HG03280 (cell line): ENCODE results near the gene ASB3.
"Not testable (repeated sequence)": the region's sequence is repeated elsewhere in the genome, so short reads cannot be mapped to it uniquely, and the experiment has no call there.

Experiments
- ATAC-seq: cut with Tn5 transposase; IDR thresholded peaks from one replicate; pipeline ENCODE4 v1.9.1; 2021; ENCODE audit warnings: mild to moderate bottlenecking, moderate library complexity; ENCODE audit not compliant: unreplicated experiment

The ASB3 gene

DNA sequence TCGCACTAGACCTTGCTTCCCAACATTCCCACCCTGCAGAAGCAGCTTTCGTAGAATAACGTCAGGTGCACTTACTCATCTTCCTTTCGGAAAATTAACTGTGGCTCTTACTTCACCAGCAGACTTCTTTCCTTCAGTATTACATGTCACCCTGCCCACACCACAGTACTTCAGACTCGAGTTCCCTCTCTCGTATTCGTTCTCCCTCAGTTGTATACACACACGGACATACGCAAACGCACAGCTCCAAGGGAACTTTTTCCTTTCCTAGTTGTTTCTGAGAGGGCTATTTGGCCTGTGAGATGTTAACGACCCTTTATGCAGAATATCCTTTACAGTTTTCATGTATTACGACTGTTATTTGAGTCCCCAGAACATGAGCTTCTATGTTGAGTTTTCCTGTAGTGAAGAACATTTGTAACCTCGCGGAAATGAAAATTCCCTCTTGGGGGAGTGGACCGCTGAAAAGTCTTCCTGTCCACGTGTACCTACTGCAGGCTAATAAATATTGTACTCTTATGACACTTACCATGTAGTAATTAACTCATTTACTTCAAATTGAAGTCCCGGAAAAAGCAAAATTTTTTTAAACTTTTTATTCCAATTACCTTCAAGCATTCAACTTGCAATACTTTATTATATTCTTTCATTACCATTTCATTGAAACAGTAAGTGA, 999 bp upstream of the ASB3 start:
- no peak for ATAC-seq

DNA sequence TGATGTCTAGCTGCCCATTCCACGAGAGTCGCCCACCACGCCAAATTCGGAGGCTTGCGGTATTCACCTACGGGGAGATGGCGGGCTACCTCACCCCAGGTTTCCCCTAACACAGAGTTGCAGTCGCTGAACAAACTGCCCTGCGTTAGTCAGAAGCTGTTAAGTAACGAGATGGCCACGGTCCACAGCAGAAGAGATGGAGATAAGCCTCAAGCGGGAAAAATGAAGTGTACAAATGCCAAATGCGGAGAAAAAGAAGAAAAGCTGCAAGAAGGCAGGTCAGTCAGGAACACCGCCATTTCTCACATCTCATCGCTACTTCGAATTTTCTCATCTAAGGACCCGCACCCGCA, 425 bp downstream of the ASB3 start:
- peak; percentile 1 for ATAC-seq

DNA sequence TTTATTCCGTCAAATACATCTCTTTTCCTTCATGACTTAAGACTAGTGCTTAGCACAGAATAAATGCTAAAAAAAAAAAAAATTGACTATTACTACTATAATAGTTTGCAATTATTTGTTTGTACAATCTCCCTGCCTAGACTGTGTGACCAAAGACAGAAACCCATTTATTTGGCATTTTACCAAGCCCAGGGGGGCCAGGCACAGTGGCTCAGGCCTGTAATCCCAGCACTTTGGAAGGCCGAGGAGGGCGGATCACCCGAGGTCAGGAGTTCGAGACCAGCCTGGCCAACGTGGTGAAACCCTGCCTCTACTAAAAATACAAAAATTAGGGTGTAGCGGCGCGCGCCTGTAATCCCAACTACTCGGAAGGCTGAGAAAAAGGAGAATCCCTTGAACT, 1.4 kb downstream of the ASB3 start:
- ATAC-seq: no peak

DNA sequence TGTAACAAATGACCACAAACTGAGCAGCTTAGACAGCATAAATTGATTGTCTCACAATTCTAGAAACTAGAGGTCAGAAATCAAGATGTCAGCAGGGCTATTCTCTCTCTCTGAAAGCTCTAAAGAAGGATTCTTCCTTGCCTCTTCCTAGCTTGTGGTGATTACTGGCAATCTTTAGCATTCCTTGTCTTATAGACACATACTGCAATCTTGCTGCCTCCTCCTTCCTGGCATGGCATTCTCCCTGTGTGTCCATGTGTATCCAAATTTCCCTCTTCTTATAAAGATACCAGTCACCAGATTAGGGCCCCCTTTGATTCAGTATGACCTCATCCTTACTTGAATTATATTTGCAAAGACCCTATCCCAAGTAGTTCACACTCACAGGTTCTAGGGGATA, 2.3 kb downstream of the ASB3 start:
- no peak for ATAC-seq

DNA sequence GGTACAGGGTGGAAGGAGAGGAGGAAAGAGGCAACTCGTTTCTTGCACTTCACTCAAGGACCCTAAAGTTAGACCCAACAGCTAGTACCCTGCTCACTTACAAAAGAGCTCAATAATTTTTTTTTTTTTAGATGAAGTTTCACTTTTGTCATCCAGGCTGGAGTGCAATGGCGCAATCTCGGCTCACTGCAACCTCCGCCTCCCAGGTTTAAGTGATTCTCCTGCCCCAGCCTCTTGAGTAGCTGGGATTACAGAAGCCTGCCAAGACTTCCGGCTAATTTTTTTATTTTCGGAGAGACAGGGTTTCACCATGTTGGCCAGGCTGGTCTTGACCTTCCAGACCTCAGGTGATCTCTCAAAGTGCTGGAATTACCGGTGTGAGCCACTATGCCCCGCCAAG, 4.1 kb downstream of the ASB3 start:
- ATAC-seq: no peak

DNA sequence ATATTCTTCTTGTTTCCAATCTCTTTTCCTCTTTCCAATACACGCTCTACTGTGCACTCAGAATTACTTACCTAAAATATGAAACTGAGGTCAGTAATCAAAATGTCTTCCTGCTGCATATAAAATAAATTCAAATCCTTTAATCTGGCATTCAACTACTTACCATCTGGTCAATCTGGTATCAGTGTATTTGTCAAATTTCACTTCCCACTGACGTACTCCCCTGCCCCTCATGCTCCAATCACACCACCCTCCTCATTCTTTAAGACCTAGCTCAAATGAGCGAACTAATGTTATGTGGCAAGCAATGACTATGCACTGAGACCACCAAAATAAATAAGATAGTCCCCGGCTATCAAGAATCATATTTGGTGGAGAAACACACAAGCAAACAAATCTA, 6.7 kb downstream of the ASB3 start:
- no peak for ATAC-seq

DNA sequence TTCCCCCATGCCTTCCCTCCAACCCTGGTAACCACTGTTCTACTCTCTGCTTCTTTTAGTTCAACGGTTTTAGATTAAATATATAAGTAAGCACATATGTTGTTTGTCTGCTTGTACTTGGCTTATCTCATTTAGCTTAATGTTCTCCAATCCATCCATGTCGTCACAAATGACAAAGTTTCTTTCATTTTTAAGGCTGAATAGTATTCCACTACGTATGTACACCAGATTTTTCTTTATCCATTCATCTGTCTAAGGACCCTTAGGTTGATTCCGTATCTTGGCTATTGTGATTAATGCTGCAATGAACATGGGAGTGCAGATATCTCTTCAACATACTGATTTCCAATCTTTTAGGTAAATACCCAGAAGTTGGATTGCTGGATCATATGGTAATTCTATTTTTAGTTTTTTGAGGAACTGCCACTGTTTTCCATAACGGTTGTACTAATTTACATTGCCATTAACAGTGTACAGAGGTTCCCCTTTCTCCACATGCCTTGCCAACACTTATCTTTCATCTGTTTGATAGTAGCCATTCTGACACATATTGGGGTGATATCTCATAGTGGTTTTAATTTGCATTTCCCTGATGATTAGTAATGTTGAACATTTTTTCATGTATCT, 8.1 kb downstream of the ASB3 start:
- no peak for ATAC-seq

DNA sequence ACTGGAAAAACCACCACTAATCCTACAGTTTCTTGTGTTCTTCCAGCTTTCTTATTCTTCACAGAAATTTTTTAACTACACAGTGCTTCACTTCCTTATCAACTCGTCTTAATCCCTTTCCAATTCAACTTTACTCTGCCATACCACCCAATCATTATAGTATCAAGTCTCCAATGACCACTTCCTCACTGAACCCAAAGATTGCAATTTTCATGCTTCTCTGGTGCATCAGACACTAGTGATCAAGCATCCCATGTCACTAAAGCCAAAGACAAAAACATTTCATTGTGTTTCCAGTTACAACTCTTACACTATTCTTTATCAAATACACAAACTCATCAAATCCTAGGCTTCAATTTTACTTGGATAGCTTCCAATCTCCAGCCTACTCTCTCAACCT, 9.6 kb downstream of the ASB3 start:
- ATAC-seq: no peak

DNA sequence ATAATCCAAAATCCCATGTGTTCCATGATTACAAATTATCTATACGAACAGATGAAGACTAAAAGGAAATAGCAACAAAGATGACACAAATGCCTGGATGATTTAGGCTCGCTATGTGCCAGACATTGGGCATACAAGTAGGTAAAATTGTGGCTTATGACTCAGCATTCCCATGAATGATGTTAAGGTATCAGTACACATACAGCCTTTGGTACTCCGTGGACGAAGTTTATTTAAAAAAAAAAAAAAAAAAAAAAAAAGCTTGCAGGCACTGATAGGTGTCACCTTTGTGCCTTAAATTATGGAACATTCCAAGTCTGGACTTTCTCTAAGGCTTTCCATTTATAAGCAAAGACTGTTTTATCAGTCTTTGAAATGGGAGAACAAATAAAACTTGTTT, 16.5 kb downstream of the ASB3 start:
- no peak for ATAC-seq

DNA sequence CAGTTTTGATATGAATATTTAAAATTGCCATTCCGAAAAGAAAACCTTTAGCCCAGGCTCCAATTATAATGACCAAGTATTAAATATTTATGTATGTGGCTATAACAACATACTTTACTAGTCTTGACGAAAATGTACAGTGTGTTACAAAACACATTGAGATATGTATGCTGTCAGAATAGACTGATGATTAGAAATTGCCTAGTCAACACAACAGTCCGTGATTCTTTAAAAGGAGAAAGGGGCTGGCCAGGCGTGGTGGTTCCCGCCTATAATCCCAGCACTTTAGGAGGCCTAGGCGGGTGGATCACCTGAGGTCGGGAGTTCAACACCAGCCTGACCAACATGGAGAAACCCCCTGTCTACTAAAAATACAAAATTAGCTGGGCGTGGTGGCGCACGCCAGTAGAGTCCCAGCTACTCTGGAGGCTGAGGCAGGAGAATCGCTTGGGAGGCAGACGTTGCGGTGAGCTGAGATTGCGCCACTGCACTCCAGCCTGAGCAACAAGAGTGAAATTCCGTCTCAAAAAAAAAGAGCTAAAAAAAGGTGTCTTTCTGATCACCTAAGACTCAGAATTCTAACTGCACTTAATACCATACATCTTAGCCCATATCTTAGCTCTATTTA, 17.3 kb downstream of the ASB3 start:
- no peak for ATAC-seq

DNA sequence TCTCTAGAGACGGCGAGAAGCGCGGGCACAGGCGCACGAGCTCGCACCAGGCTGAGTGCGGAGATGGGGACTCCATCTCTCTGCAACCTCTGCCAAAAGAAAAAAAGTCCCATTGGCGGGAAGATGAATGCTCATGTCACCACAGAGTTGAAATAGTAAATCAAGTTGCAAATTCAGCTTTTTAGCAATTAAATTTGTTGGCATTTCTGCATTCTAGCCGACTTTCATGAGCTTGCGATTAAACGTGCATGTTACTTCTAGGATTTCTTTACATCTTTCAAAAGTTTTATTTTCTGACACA, 18.6 kb downstream of the ASB3 start:
- ATAC-seq: peak; percentile 45

DNA sequence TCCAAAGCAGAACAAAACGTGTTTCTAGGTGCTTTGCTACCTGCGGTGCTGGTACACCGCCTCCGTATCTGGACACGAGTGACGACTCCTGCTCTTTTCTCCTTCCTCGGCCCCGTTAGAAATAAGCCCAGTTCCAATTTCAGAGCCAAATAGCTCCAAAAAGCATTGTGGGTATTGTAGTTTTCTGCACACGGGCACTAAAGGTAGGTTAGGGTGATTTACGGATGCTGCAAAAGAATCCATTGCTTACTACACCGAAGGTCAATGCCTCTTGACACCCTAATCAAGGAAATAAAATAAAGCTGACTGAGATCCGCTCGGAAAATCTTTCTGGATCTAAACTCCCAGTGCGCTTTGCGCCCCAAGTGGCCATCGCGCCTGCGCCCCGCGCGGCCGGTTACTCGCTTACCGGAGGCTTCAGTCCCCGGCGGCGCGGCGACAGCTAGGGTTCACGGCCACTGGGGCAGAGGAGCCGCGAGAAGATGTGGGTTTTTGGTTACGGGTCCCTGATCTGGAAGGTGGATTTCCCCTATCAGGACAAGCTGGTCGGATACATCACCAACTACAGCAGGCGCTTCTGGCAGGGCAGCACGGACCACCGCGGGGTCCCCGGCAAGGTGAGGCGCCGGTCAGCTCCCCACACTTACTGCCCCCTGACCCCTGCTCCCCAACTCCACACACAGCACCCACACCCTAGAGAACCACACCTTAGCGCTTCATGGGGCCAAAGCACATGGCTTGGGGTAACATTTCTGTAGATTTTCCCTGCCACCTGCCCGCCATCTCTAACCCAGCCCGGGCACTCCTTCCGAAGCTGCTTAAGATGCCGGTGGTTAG, 19.1 kb downstream of the ASB3 start, which contains the start of gene CHAC2:
Gene CHAC2, plus strand, starts transcription at position 400 of the 837 bp plus-strand sequence. Its CDS starts 83 bp downstream, at position 483.
- peak; percentile 94 for ATAC-seq

DNA sequence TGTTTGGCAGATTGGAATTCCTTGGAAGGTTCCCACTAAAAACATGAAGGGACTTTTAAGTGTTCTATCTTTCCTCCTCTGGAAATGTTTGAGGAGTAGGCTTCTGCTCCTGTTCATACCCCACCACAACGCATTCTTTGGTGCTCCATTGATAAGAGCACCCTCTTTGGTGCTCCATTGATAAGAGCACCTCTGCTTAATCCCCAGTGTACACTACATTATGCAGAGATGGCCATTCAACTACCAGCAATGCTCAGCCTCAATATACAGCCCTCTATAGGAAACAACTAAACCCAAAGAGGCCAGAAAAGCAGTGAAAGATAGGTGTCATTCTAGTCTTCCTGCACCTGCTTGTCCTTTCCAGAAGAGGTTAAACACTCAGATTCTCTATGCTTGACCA, 21.0 kb downstream of the ASB3 start:
- no peak for ATAC-seq

DNA sequence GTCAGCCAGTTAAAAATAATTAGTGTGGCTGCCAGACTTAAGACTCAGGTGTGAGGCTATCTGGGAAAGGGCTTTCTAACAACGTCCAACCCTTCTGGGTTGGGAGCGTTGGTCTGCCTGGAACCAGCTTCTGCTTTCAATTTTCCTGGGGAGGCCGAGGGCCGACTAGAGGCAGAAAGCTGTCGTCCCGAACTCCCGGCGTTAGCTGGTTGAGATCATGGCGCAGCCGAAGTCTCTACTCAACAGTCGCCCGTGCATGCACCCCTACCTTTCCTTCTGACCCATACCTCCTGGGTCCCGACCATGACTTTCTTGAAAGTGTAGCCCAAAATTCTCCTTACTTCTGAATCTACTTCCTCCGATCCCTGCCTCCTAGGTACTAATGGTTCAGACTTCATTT, 29.5 kb downstream of the ASB3 start:
- not testable (repeated sequence) for ATAC-seq

DNA sequence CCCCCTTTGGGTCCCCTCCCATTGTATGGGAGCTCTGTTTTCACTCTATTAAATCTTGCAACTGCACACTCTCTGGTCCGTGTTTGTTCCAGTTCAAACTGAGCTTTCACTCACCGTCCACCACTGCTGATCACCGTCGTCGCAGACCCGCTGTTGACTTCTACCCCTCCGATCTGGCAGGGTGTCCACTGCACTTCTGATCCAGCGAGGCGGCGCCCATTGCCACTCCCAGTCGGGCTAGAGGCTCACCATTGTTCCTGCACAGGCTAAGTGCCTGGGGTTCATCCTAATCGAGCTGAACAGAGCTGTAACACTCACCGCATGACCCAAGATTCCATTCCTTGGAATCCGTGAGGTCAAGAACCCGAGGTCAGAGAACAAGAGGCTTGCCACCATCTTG, 30.1 kb downstream of the ASB3 start:
- ATAC-seq: no peak

DNA sequence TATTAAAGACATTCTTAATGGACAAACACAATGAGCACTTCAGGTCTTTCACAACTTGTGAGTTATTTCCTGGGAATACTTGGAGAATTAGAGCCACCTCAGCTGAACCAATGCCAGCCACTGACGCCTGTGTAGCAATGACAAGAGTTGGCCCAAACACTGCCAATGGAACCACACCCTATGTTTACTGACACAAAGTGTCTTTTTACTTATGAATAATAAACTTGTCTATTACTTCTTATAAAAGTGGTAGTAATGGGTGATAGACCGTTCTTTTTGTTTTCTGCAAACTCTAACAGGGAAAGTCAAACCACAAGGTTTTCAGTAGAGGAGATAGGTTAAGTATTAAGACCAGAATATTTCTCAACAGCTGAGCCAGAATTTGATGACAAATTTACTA, 31.6 kb downstream of the ASB3 start:
- ATAC-seq: no peak

DNA sequence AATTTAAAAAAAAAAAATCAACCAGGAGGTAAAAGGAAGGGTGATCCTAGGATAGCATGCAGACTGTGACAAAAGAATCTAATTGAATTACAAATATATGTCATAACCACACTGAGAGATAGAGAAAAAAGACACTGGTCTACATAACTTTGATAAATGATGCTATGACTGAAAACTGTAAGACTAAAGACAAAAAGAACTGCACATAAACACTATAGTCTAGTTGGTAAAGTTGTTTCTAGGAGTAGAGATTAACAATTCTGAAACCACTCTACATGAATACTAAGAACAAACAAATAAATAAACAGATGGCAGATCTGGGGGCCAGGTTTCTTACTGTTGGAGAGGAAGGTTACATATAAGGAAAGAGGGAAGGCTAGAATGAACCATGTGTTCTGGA, 33.7 kb downstream of the ASB3 start:
- ATAC-seq: no peak

DNA sequence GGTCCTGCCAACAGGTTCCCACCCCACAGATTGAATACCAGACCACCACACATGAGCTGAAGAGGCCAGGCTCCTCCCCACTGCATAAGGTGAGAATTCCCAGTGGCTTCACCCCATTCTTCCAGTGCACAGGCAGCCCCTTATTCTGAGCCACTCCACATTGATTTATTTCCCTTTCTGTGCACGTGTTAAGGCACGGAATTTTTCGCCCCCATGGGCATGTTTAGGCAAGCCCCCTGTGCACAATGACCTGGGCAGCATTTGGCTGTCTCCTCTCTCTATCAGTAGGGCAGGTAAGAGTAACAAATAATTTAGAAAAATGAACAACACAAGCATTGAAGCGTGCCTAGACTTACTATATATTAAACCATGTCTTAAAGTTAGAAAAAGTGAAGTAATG, 34.4 kb downstream of the ASB3 start:
- ATAC-seq: no peak

DNA sequence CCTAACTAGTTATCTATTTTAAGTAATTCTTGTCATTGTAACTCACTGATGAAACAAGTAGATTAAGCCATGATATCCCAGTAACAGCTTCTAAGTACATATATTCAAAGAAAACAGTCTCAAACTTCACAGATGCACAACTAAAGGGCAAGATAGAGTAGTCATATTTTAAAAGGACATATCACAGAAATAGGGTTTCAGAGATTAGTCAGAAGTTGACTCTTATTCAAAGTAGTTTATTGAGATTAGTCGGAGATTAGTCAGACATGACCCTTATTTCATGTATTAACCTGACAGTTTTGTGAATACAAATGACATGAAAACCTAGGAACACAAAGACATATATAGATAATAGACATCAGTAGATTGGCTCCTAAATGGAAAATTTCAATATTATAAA, 35.0 kb downstream of the ASB3 start:
- peak; percentile 89 for ATAC-seq

DNA sequence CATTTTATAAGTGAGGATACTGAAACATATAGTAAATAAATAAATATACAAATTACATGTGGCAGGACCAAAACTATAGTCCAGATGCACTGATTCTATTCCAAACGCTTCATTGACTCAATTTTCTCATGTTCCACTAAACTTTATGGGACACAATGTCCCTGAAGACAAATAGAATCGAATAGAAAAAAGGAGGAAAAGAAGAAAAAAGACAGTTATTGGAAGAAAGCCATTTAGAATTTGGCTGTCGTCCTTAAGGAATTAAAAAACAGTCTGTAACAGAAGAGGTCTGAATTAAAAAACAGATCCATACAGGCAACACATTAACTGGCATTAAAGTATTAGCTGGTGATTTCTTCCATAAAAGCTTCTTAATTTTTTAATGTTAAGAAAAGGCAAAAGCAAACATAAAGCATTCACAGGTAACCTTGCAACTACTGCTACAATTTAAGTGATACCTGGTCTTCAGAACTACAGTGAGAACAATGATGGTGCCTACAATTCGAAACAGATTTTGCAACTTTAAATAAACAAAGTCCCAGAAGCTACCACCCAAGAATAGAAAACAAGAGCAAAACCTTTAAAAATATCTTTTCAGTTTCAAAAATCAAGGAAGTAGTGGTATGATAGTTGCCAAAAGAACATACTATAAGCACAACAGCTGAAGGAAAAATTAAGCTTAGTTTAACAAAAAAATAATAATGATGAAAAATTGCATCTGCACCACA, 36.5 kb downstream of the ASB3 start:
- no peak for ATAC-seq

DNA sequence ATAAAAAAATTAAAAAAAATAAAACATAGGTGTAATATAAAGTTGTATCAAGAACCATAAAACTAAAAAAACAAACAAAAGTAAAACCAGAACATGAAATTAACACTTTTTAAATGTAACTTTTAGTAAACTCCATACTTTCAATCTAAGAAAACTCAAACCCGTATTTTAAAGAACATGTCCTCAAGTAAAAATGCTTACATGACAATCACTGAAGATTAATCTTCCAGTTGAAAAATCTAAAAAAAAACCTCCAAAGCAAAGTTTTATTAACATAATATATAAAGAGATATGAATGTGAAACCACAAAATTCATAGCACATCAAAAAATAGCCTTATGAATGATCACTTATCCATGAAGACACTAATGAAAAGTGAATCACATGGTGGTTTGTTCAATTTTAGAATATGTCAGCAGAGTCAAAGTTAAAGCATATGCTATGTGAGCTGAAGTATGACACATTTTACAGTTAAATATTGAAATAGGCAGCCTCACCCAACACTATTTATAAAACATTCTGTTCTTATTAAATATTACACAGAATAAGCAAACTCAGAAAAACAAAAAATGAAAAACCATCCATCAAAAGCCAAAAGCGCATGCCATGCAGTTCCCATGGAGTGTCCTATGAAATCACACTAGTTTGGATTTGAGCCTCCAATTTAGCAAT, 42.2 kb downstream of the ASB3 start:
- no peak for ATAC-seq
